AG08396 (cell line): ENCODE results near the gene SMIM32.
A peak's percentile ranks its signal among the peaks of the same experiment; 100 is the strongest.

ENCODE experiments used
- DNase-seq: peaks from one replicate; pipeline ENCODE4 v3.0.0; 2012; ENCODE audit warnings: low spot score, mixed read lengths

SMIM32 gene

GRCh38 chr5:136186796-136187195, 6.2 kb downstream of the SMIM32 start:
- no peak for DNase-seq

DNA sequence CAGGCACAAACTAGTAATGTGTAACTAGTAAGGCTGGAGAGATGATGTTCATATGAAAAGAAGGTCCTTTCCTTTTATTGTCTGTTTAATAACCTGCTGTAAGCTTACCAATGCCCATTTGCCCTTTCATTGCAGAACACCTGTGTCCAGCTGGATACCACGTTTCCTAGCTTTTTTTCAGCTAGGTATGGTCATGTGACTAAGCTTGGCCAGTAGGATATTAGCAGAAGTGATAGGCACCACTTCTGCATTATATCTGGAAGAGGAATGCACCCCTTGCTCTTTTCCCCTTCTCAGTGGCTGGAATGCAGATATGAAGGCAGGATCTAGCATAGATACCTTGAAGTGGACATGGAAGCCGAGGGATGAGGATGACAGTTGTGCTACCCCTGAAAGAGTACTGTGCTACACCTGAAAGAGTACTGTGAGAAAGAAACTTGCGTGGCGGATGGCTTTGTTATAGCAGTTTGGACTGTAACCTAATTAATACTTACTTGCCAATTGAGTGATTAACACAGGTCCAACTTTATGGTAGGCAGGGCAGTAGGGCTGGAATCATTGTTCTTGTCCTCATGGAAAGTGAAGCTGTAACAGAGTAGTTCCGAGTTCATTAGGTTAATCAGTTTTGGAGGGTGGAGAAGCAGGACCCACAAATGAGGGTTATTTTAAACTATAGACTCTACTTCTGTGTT, 6.8 kb downstream of the SMIM32 start:
- no peak for DNase-seq

- no peak for DNase-seq
These were observed 10.3 kb downstream of the SMIM32 start for GRCh38 chr5:136182618-136183017.

GRCh38 chr5:136174021-136174659, 18.8 kb downstream of the SMIM32 start:
- DNase-seq, result peak; percentile 61

- DNase-seq, result no peak
These were observed 23.7 kb downstream of the SMIM32 start for GRCh38 chr5:136169218-136169617.

DNA sequence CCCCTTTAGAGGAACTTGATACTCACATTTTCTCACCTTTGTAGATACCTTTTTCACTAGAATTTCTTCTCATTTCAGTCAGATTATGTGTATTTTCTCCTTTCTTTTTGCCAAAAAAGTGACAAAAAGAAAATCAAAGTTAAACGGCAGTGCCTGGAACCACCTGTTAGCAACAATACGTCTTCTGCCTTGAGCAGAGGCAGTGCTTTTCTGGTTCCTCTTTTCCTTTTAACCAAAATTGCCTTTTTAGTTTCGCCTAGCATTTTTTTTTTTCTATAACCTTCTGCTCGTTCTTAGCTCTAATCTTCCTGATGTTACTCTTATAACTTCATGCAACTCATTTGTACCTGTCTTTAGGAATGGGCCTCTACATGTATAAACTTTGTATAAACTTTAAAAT, 26.1 kb downstream of the SMIM32 start:
- no peak for DNase-seq

DNA sequence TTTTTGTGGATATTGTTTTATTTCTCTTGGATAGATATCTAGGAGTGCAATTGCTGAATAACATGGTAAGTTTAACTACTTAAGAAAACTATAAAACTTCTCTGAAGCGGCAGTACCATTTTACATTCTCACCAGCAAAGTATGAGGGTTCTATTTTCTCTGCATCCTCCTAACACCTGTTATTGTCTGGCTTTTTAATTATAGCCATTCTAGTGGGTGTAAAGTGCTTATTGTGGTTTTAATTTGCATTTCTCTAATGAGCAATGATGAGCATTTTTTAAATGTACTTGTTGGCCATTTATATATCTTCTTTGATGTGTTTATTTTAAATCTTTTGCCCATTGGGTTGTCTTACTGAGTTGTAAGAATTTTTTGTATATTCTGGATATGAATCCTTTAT, 28.7 kb downstream of the SMIM32 start:
- DNase-seq, result no peak

DNA sequence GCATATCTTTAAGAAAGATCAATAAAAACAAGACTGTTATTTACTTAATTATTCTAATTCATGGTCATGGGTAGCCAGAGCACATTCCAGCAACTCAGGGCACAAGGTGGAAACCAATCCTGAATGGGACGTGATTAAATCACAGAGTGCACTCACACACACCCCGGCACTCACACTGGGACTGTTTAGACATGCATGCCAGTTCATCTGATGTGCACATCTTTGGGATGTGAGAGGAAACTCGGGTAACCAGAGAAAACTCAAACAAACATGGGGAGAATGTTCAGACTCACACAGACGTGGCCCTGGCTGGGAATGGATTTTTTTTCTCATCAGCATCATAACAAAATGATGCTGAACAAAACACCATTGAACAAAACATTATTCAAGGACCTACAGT, 31.0 kb downstream of the SMIM32 start:
- no peak for DNase-seq

GRCh38 chr5:136159457-136159856, 33.5 kb downstream of the SMIM32 start:
- DNase-seq, result peak; percentile 25

- DNase-seq, result no peak
These were observed 35.4 kb downstream of the SMIM32 start for GRCh38 chr5:136157514-136157913.

DNA sequence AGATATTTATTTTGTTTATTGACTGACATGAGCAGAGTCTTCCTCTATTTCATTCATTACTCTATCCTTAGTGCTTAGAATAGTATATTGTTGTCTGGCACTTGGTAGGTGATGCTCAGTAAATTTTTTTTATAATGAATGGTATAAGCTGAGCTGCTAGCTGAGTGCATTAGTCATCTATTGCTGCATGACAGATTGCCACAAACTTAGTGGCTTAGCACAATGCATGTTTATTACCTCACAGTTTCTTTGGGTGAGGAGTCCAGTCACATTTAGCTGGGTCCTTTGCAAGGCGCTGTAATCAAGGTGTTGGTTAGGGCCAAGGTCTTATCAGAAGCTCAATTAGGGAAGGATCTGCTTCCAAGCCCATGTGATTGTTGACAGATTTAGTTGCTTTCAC, 37.2 kb downstream of the SMIM32 start:
- DNase-seq, result no peak

GRCh38 chr5:136155078-136155477, 37.9 kb downstream of the SMIM32 start:
- DNase-seq, result no peak

DNA sequence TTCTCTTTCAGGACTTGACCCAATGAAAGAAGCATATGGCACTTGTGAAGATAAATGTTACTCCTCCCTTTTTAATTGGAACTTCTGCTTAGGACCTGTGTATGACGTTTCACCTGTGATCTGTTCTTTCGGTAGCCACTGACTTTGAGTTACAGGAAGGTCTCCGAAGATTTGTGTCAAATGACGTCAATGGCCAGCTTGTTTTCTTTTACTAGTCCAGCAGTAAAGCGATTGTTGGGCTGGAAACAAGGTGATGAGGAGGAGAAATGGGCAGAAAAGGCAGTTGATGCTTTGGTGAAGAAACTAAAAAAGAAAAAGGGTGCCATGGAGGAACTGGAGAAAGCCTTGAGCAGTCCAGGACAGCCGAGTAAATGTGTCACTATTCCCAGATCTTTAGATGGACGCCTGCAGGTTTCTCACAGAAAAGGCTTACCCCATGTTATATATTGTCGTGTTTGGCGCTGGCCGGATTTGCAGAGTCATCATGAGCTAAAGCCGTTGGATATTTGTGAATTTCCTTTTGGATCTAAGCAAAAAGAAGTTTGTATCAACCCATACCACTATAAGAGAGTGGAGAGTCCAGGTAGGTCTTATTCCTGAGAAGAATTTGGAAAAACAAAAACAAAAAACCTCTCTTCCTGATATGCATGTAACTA, 39.3 kb downstream of the SMIM32 start:
- no peak for DNase-seq

- DNase-seq, result no peak
These were observed 43.1 kb downstream of the SMIM32 start for GRCh38 chr5:136149891-136150290.

DNA sequence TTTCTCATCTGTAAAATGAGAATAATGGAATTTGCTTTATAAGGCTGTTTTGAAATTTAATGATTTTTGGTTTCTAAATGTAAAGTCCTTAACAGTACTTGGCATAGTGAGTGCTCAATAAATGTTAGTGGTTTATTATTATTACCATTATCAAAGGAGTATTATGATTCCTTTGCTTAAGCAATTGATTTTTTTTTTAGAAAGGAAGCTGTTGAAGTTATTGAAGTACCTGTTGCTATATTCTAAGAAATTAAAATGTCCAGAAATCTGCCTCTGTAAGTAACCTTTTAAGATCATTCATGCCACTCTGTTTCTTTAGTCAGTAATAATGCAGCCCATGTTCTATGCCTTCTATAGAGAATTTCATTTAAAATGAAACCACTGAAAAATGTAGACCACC, 45.3 kb downstream of the SMIM32 start:
- no peak for DNase-seq

- no peak for DNase-seq
These were observed 46.8 kb downstream of the SMIM32 start for GRCh38 chr5:136146201-136146600.

DNA sequence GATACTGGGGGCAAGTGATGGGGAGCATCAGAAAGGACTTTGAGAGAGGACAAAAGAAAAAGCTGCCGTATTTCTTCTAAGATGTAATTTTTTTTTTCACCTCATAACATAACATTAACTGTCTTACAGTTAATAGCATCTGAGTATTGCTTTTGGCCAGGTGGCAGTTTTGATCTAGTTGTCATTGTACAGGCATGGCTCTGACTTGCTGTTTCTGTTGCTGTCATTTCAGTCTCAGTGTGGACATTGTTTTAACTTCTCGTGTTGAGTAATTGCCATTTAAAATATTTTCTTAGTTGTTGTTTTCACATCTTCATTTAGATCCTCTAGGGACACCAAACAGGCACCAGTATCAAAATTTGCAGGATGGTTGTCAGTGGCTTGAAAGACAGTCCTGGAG, 47.9 kb downstream of the SMIM32 start:
- DNase-seq, result no peak

- no peak for DNase-seq
These were observed 49.2 kb downstream of the SMIM32 start for GRCh38 chr5:136143763-136144162.

DNA sequence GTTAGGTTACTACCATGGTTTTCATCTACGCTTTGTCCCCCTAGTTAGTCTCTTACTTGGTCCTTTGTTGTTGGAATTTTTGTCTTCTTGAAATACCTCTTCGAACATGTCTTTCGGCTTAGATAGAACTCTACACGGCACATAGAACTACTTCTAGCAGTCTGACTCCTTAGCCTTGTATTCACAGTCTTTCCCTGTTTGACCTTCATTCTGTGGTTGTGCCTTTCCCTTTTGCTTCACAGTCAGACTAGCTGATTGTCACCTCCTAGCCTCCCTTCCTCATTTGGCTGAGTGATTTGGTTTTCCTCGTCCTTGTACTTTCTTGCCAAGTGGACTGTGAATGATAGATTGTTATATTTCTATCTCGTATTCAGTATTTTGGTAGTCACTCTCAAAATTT, 49.6 kb downstream of the SMIM32 start:
- no peak for DNase-seq

DNA sequence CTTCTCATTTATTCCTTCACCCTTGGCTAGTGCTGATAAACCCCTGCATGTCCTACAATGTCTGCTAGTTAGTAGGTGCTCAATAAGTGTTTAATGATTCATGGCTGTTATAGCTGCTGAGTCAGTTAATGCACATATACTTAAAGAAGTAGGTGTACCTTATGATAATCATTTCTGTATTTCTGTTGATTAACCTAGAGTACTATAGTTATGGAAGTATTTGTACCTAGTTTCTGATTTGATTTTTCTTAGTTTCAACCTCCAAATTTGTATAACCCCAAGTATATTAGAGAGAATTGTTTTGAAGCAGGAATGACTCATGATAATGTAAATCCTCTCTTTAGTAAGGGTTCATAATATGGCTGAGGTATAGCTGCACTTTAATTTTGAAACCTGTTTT, 51.4 kb downstream of the SMIM32 start:
- no peak for DNase-seq
